ENCODE results near the gene ASCL2. TPM values are rescaled to one million over a fixed set of nuclear protein-coding genes. Genes with fewer than 3 reads are reported as not detected.

Gene ASCL2
- total RNA-seq, 1 donor from 2014 or later = 0.58 TPM

DNA sequence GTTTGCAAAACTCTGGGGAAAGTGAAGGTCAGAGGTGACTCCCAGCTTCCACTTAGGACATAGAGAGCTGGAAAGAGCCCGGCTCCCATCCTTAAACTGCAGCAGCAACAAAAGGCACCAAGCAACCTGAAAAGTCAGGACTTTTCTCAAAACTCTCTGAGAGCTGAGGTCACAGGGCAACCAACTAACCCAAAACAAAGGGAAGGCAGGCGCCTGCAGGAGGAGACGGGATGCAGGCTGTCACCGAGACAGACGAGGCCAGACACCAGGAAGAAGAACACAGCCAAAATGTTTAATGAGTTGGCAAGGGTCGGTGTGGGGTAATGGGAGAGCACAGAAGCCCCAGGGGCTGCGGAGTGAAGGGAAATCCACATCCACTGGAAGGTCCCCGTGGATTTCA lies 19.9 kb downstream of the ASCL2 start:
- Mint-ChIP-seq H3K27me3 (ENCODE audit: low read depth) (peaks cover 1% of the 10 kb centered on the region), H3K4me3 (no peak overlapping the region), H3K36me3 (peaks cover 4% of the 10 kb centered on the region), H3K4me1 (no peaks in the 10 kb centered on the region), H3K27ac (no peak overlapping the region), H3K9me3 (peaks cover 13% of the 10 kb centered on the region)
- TF ChIP-seq, protein P1, sequence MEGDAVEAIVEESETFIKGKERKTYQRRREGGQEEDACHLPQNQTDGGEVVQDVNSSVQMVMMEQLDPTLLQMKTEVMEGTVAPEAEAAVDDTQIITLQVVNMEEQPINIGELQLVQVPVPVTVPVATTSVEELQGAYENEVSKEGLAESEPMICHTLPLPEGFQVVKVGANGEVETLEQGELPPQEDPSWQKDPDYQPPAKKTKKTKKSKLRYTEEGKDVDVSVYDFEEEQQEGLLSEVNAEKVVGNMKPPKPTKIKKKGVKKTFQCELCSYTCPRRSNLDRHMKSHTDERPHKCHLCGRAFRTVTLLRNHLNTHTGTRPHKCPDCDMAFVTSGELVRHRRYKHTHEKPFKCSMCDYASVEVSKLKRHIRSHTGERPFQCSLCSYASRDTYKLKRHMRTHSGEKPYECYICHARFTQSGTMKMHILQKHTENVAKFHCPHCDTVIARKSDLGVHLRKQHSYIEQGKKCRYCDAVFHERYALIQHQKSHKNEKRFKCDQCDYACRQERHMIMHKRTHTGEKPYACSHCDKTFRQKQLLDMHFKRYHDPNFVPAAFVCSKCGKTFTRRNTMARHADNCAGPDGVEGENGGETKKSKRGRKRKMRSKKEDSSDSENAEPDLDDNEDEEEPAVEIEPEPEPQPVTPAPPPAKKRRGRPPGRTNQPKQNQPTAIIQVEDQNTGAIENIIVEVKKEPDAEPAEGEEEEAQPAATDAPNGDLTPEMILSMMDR (IDR thresholded peaks at IDR 0.05; ENCODE audit: unreplicated experiment) = no peak
- DNase-seq (ENCODE audit: low spot score in 2 of 2, unreplicated experiment in 2 of 2) = no peak

DNA sequence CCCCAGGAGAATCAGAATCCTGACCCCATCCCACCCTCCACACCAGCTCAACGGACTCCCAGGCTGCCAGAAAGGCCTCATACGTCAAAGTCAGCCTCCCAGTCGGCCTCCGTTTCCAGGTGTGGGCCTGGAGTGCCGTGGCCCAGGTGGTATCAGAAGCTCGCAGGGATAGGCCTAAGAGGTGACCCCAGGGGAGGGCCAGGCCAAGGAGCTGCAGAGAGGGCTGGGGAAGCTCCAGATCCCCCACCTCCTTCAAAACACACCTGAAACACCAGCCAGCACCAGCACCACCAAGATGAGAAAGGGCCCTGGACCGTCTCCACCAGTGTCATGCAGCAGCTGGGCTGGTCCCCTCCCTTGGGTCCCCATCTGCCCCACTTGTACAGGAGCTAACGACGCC lies 20.3 kb downstream of the ASCL2 start:
- TF ChIP-seq, protein P1 (IDR thresholded peaks at IDR 0.05; ENCODE audit: unreplicated experiment) = no peak
- H3K27me3 Mint-ChIP-seq (ENCODE audit: low read depth) = peaks cover 3% of the 10 kb centered on the region
- H3K9me3 Mint-ChIP-seq = peaks cover 9% of the 10 kb centered on the region
- H3K36me3 Mint-ChIP-seq = peaks cover 2% of the 10 kb centered on the region
- H3K4me3 Mint-ChIP-seq = no peak overlapping the region
- no peaks in the 10 kb centered on the region for H3K4me1 Mint-ChIP-seq
- no peak overlapping the region for H3K27ac Mint-ChIP-seq
- DNase-seq (ENCODE audit: low spot score in 2 of 2, unreplicated experiment in 2 of 2) = no peak

DNA sequence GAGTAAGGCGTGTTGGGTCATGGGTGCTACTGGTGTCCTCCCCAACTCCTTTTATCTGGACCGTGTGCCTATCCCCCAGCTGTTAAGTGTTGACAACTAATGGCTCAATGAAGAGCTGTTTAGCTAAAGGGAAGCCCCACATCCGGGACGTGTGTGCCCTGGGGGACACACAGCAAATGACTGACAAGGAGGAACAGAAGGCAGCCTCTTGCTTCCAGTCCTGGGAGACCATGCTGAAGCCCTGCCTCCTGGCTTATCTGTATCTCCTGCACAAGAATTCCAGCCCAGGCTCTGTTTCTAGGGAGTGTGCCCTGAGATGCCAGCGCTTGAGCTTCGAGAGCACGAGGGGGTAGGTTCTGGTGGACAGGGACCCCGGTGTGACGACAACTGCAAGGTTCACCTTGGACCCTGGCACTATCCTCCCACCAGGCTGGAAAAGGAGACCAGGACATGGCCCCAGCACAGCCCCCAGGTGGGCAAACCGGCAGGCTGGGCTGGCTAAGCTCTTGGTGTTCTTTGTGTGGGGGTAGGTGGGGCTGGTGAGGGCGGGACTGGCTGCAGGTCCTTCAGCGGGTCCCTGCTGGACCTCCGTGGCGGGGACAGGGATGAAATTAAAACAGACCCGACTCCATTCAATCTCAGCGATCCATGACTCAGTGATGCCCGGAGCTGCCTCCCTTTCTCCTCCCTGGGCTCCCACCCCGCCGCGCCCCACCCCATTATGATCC lies 21.0 kb downstream of the ASCL2 start:
- Mint-ChIP-seq H3K27me3 (ENCODE audit: low read depth) (peaks cover 9% of the 10 kb centered on the region), H3K4me1 (no peaks in the 10 kb centered on the region), H3K9me3 (peaks cover 5% of the 10 kb centered on the region)

DNA sequence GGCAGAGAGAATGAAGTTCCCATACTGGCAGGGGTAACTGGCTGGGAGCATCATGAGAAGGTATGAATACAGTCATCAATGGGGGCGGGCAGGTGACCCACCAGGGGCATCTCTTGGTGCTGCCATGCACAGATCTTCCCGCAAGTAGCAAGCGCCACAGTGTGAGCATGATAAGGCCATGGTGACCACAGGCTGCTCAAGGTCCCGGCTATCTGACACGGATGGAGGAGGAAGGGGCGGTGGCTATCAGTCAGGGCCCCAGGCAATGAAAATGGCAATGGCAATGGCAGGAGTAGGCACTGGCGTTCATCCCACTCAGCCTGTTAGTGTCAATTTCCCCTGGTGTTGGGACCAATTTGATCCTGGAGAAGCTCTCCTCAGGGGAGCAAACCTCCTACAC lies 21.6 kb downstream of the ASCL2 start:
- H3K27me3 Mint-ChIP-seq (ENCODE audit: low read depth) = peaks cover 14% of the 10 kb centered on the region
- DNase-seq (ENCODE audit: low spot score in 2 of 2, unreplicated experiment in 2 of 2) = peak in 1 of 2 experiments; percentile 29
- no peaks in the 10 kb centered on the region for H3K4me1 Mint-ChIP-seq
- H3K36me3 Mint-ChIP-seq = no peaks in the 10 kb centered on the region
- H3K9me3 Mint-ChIP-seq = peaks cover 5% of the 10 kb centered on the region
- TF ChIP-seq, protein P1 (IDR thresholded peaks at IDR 0.05; ENCODE audit: unreplicated experiment) = no peak
- H3K4me3 Mint-ChIP-seq = no peak overlapping the region
- no peak overlapping the region for H3K27ac Mint-ChIP-seq

More for the DNA sequence above, 21.0 kb downstream of the ASCL2 start:
- no peak overlapping the region for H3K4me3 Mint-ChIP-seq
- TF ChIP-seq, protein P1 (IDR thresholded peaks at IDR 0.05; ENCODE audit: unreplicated experiment) = no peak
- H3K36me3 Mint-ChIP-seq = no peaks in the 10 kb centered on the region
- H3K27ac Mint-ChIP-seq = no peak overlapping the region
- no peak for DNase-seq (ENCODE audit: low spot score in 2 of 2, unreplicated experiment in 2 of 2)

GRCh38 chr11:2248242-2248641 lies 22.1 kb downstream of the ASCL2 start:
- H3K27me3 Mint-ChIP-seq (ENCODE audit: low read depth) = peaks cover 17% of the 10 kb centered on the region
- no peak overlapping the region for H3K4me3 Mint-ChIP-seq
- peaks cover 7% of the 10 kb centered on the region for H3K9me3 Mint-ChIP-seq
- no peak overlapping the region for H3K27ac Mint-ChIP-seq
- H3K36me3 Mint-ChIP-seq = no peaks in the 10 kb centered on the region
- no peaks in the 10 kb centered on the region for H3K4me1 Mint-ChIP-seq
- DNase-seq (ENCODE audit: low spot score in 2 of 2, unreplicated experiment in 2 of 2) = no peak
- TF ChIP-seq, protein P1 (IDR thresholded peaks at IDR 0.05; ENCODE audit: unreplicated experiment) = no peak
